Peyer's patch (tissue), 4 donors: ENCODE data around the gene ERCC2.

ENCODE experiments used
- POLR2A ChIP-seq, 2 donors: fragments of 450-650 bp; IDR thresholded peaks; one replicate each; pipeline ENCODE4 v1.5.1; 2017; ENCODE audit warnings: antibody characterized with exemption in 2 of 2, mild to moderate bottlenecking in 2 of 2, moderate library complexity in 2 of 2
- TF ChIP-seq, protein P1 (sequence below), 6 experiments: fragments of 450-650 bp in 4 of 6; fragments of 200-600 bp in 2 of 6; sonication (generic) in 1 of 6; IDR thresholded peaks; one replicate each; pipeline ENCODE4 v1.5.1; 2017 to 2019; ENCODE audit warnings: antibody characterized with exemption in 6 of 6, mild to moderate bottlenecking in 3 of 6, moderate library complexity in 1 of 6

DNA sequence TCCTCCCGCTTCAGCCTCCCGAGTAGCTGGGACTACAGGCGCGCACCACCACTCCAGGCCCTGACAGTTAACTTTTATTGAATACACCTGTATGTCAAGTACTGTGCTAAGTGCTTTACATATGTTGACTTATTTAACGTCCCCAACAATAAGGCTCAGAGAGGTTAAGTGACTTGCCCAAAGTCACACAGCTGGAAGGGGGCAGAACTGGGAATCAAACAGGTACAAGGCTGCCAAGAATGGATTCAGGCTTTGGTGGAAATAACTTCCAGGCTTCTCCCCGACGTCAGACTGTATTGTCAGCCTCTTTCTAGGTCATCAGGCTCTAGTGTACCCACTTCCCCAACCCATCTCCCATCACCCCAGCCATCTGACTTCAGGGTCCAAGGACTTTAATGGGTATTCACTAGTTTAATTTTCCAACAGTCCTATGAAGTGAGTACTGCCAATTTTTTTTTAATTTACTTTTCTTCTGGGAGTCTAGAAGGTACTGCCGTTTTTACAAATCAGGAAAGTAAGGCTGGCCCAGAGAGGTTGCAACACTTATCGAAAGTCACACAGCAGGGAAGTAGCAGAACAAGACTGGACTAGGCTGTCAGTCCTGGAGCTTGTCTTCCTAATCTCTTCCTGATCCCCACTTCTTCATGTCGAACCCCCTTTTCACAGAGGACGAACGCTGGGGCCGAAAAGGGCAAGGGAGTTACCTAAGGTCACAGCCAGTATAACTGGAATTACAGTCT lies 42.8 kb downstream of the ERCC2 start:
- TF ChIP-seq POLR2A (IDR thresholded peaks at IDR 0.05) = no peak
- TF ChIP-seq, protein P1, sequence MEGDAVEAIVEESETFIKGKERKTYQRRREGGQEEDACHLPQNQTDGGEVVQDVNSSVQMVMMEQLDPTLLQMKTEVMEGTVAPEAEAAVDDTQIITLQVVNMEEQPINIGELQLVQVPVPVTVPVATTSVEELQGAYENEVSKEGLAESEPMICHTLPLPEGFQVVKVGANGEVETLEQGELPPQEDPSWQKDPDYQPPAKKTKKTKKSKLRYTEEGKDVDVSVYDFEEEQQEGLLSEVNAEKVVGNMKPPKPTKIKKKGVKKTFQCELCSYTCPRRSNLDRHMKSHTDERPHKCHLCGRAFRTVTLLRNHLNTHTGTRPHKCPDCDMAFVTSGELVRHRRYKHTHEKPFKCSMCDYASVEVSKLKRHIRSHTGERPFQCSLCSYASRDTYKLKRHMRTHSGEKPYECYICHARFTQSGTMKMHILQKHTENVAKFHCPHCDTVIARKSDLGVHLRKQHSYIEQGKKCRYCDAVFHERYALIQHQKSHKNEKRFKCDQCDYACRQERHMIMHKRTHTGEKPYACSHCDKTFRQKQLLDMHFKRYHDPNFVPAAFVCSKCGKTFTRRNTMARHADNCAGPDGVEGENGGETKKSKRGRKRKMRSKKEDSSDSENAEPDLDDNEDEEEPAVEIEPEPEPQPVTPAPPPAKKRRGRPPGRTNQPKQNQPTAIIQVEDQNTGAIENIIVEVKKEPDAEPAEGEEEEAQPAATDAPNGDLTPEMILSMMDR (IDR thresholded peaks at IDR 0.05) = no peak
